Measurements from ENCODE around the gene KDM1A. TPM values are rescaled to one million over a fixed set of nuclear protein-coding genes. Genes with fewer than 3 reads are reported as not detected.

Gene KDM1A
- total RNA-seq, 1 donor from 2014 or later, result 27.4 TPM

GRCh38 chr1:23116921-23117699 lies 97.8 kb downstream of the KDM1A start:
- Histone ChIP-seq H3K36me3 (no peaks in the 10 kb centered on the region), H3K4me1 (peaks cover 75% of the 10 kb centered on the region), H3K4me3 (no peak overlapping the region), H3K27ac (replicated peaks) (no peak overlapping the region), H3K9me3 (replicated peaks) (no peaks in the 10 kb centered on the region), H3K27me3 (ENCODE audit: low read depth) (no peaks in the 10 kb centered on the region)
- no peak for DNase-seq
- no peak for TF ChIP-seq CTCF (IDR thresholded peaks at IDR 0.05; ENCODE audit: borderline replicate concordance)
- intact Hi-C loops (cut with micrococcal nuclease), result no loop called here

DNA sequence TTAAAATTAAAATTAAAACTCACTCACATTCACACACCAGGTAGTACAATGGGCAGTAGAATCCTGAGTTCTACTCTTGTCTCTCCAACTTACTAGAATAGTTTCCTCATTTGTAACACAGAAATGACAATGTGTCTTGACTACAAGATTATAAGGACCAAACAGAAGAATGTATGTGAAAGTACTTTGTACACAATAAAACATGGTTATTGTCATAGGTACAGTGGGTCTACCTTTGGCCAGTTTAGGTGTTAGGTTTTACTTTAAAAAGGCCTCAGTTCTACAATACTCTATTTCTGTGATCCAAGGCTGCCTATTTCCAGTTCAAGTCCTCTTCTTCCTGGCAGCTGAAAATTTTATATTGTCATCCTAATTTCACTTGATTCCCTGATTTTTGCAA lies 99.1 kb downstream of the KDM1A start:
- Histone ChIP-seq H3K27me3 (ENCODE audit: low read depth) (no peaks in the 10 kb centered on the region), H3K36me3 (no peaks in the 10 kb centered on the region), H3K9me3 (replicated peaks) (no peaks in the 10 kb centered on the region), H3K4me3 (no peak overlapping the region), H3K27ac (replicated peaks) (no peak overlapping the region), H3K4me1 (peaks cover 75% of the 10 kb centered on the region)
- TF ChIP-seq CTCF (IDR thresholded peaks at IDR 0.05; ENCODE audit: borderline replicate concordance), result no peak
- intact Hi-C loops (cut with micrococcal nuclease), result no loop called here
- no peak for DNase-seq

- no peak for DNase-seq
- Histone ChIP-seq H3K27me3 (ENCODE audit: low read depth) (no peaks in the 10 kb centered on the region), H3K4me3 (peak overlapping the region; percentile 38), H3K9me3 (replicated peaks) (no peaks in the 10 kb centered on the region), H3K4me1 (peaks cover 75% of the 10 kb centered on the region), H3K36me3 (no peaks in the 10 kb centered on the region), H3K27ac (replicated peaks) (peak overlapping the region; percentile 71)
- intact Hi-C loops (cut with micrococcal nuclease), result no loop called here
- no peak for TF ChIP-seq CTCF (IDR thresholded peaks at IDR 0.05; ENCODE audit: borderline replicate concordance)
Observed at GRCh38 chr1:23118957-23119792, 99.9 kb downstream of the KDM1A start.

- H3K4me3 ChIP-seq, result no peak overlapping the region
- DNase-seq, result no peak
- no peaks in the 10 kb centered on the region for H3K27me3 ChIP-seq (ENCODE audit: low read depth)
- peaks cover 71% of the 10 kb centered on the region for H3K4me1 ChIP-seq
- intact Hi-C loops (cut with micrococcal nuclease), result no loop called here
- TF ChIP-seq CTCF (IDR thresholded peaks at IDR 0.05; ENCODE audit: borderline replicate concordance), result no peak
- no peaks in the 10 kb centered on the region for H3K9me3 ChIP-seq (replicated peaks)
- H3K36me3 ChIP-seq, result no peaks in the 10 kb centered on the region
- H3K27ac ChIP-seq (replicated peaks), result peak overlapping the region; percentile 71
Observed at GRCh38 chr1:23120383-23120782, 101.1 kb downstream of the KDM1A start.

- intact Hi-C loops (cut with micrococcal nuclease), result no loop called here
- H3K36me3 ChIP-seq, result no peaks in the 10 kb centered on the region
- TF ChIP-seq CTCF (IDR thresholded peaks at IDR 0.05; ENCODE audit: borderline replicate concordance), result no peak
- H3K27ac ChIP-seq (replicated peaks), result peak overlapping the region; percentile 48
- peaks cover 82% of the 10 kb centered on the region for H3K4me1 ChIP-seq
- no peak overlapping the region for H3K4me3 ChIP-seq
- no peak for DNase-seq
- no peaks in the 10 kb centered on the region for H3K9me3 ChIP-seq (replicated peaks)
- no peaks in the 10 kb centered on the region for H3K27me3 ChIP-seq (ENCODE audit: low read depth)
Observed at GRCh38 chr1:23122023-23122748, 102.9 kb downstream of the KDM1A start.
